ENCODE data around the gene CCL26. TPM values are rescaled to one million over a fixed set of nuclear protein-coding genes. Genes with fewer than 3 reads are reported as not detected.
"Not testable (repeated sequence)": the region's sequence is repeated elsewhere in the genome, so short reads cannot be mapped to it uniquely, and the experiment has no call there.

Gene CCL26
- polyA plus RNA-seq, 2 of the 4 experiments (the other 2 are of a cell fraction), result 2.5 to 11.6 TPM

GRCh38 chr7:75722373-75722772 lies 49.6 kb downstream of the CCL26 start:
- no peak for DNase-seq (ENCODE audit: low read depth in 1 of 2, low spot score in 1 of 2)
- Histone ChIP-seq H3K4me2 (no peak overlapping the region), H3K4me3 (no peak overlapping the region), H3K27ac (no peak overlapping the region), H3K4me1 (peaks cover 14% of the 10 kb centered on the region), H3K9me3 (no peaks in the 10 kb centered on the region)
- ChIA-PET POLR2A (no interaction called here), CTCF (no interaction called here)
- WGBS (ENCODE audit: missing lambda C conversion rate), result 94% methylated on average over 4 of the region's 4 CpGs
- no peak for FAIRE-seq
- no peak; a peak in 1 of 6 replicates for ATAC-seq
- TF ChIP-seq HMGXB4 (CRISPR knock-in tag; IDR thresholded peaks at IDR 0.05; ENCODE audit: borderline replicate concordance), result no peak
- no peak for TF ChIP-seq ZC3H11A (IDR thresholded peaks at IDR 0.05)
- no peak for TF ChIP-seq NR3C1 (IDR thresholded peaks at IDR 0.05)
- no peak for TF ChIP-seq CHD4 (IDR thresholded peaks at IDR 0.05; ENCODE audit: borderline replicate concordance)
- no peak for TF ChIP-seq ZFP36 (IDR thresholded peaks at IDR 0.05; ENCODE audit: borderline replicate concordance, partially characterized antibody)
- no peak for TF ChIP-seq HEYL (CRISPR knock-in tag; IDR thresholded peaks at IDR 0.05)
- no peak for TF ChIP-seq CBX8 (IDR thresholded peaks at IDR 0.05)
- no peak for TF ChIP-seq TFCP2L1 (CRISPR knock-in tag; IDR thresholded peaks at IDR 0.05)
- TF ChIP-seq ELK1 (IDR thresholded peaks at IDR 0.05; ENCODE audit: low read depth, low read length), result no peak
- no peak for TF ChIP-seq RCOR1 (IDR thresholded peaks at IDR 0.05; ENCODE audit: low read depth, low read length)
- no peak for TF ChIP-seq MYC (IDR thresholded peaks at IDR 0.05; ENCODE audit: borderline replicate concordance, low read length)
- TF ChIP-seq JUN (IDR thresholded peaks at IDR 0.05), result no peak
- no peak for TF ChIP-seq ATOH8 (CRISPR knock-in tag; IDR thresholded peaks at IDR 0.05; ENCODE audit: low read depth)
- no peak for TF ChIP-seq TP53 (CRISPR knock-in tag; IDR thresholded peaks at IDR 0.05)
- TF ChIP-seq MAZ (IDR thresholded peaks at IDR 0.05; ENCODE audit: borderline replicate concordance, low read depth, low read length), result no peak
- TF ChIP-seq E2F6 (IDR thresholded peaks at IDR 0.05; ENCODE audit: borderline replicate concordance, low read depth), result no peak
- TF ChIP-seq CEBPB (IDR thresholded peaks at IDR 0.05), result no peak
- no peak for TF ChIP-seq PHF8 (IDR thresholded peaks at IDR 0.05; ENCODE audit: borderline replicate concordance, low read depth)

- peak overlapping the region in 1 of 2 experiments; percentile 30; a peak in 1 of 6 replicates for H3K27ac ChIP-seq
- DNase-seq (ENCODE audit: low read depth in 1 of 2, low spot score in 1 of 2); H3K4me3 ChIP-seq; H3K9me3 ChIP-seq; H3K4me2 ChIP-seq; ATAC-seq; FAIRE-seq; POLR2A ChIA-PET: not testable (repeated sequence)
- H3K4me1 ChIP-seq, result peaks cover 14% of the 10 kb centered on the region
- CTCF ChIA-PET, result interaction anchor here (1.7 kb wide), 1 partner anchor 9 kb away, joined by 7 read pairs; no protein-coding TSS in a partner anchor
- 84% methylated on average over 9 of the region's 9 CpGs for WGBS (ENCODE audit: missing lambda C conversion rate)
These were observed 50.1 kb downstream of the CCL26 start for GRCh38 chr7:75721922-75722321.

GRCh38 chr7:75721426-75721825 lies 50.6 kb downstream of the CCL26 start:
- DNase-seq (ENCODE audit: low read depth in 1 of 2, low spot score in 1 of 2), result no peak
- no peaks in the 10 kb centered on the region for H3K9me3 ChIP-seq
- H3K27ac ChIP-seq, result peak overlapping the region in 1 of 2 experiments; percentile 30; a peak in 1 of 6 replicates
- POLR2A ChIA-PET, result no interaction called here
- H3K4me1 ChIP-seq, result peaks cover 17% of the 10 kb centered on the region
- ATAC-seq, result no peak
- CTCF ChIA-PET, result interaction anchor here (1.7 kb wide), 2 partner anchors 9 to 41 kb away, joined by 4 to 7 read pairs; no protein-coding TSS in a partner anchor
- H3K4me2 ChIP-seq, result no peak overlapping the region
- FAIRE-seq, result no peak
- TF ChIP-seq CTCF (IDR thresholded peaks at IDR 0.05), result no peak
- TF ChIP-seq MAZ (IDR thresholded peaks at IDR 0.05; ENCODE audit: borderline replicate concordance, low read depth, low read length), result no peak
- TF ChIP-seq CEBPB (IDR thresholded peaks at IDR 0.05), result peak in 1 of 2 experiments; percentile 39; a peak in 1 of 4 replicates
- no peak overlapping the region for H3K4me3 ChIP-seq
- 87% methylated on average over 2 of the region's 2 CpGs for WGBS (ENCODE audit: missing lambda C conversion rate)
